Osteocyte (in vitro differentiated cells): ENCODE results near the gene RPRD1A. TPM values are rescaled to one million over a fixed set of nuclear protein-coding genes. Genes with fewer than 3 reads are reported as not detected.

Experiments
- DNase-seq: peaks from one replicate; pipeline ENCODE4 v3.0.0; 2021; ENCODE audit warnings: mixed read lengths; ENCODE audit not compliant: unreplicated experiment; ENCODE audit errors: extremely low spot score
- H3K27ac Mint-ChIP-seq: one replicate; pipeline ENCODE4 v1.8.0; 2021; ENCODE audit warnings: mild to moderate bottlenecking, mixed read lengths; ENCODE audit not compliant: unreplicated experiment
- H3K27me3 Mint-ChIP-seq: one replicate; pipeline ENCODE4 v1.8.0; 2021; ENCODE audit warnings: mixed read lengths; ENCODE audit not compliant: unreplicated experiment
- H3K36me3 Mint-ChIP-seq: one replicate; pipeline ENCODE4 v1.8.0; 2021; ENCODE audit warnings: mixed read lengths; ENCODE audit not compliant: unreplicated experiment
- H3K4me1 Mint-ChIP-seq: one replicate; pipeline ENCODE4 v1.8.0; 2021; ENCODE audit warnings: mixed read lengths; ENCODE audit not compliant: unreplicated experiment
- H3K4me3 Mint-ChIP-seq: one replicate; pipeline ENCODE4 v1.8.0; 2021; ENCODE audit warnings: mild to moderate bottlenecking, moderate library complexity, mixed read lengths; ENCODE audit not compliant: unreplicated experiment
- H3K9me3 Mint-ChIP-seq: one replicate; pipeline ENCODE4 v1.8.0; 2021; ENCODE audit warnings: mixed read lengths; ENCODE audit not compliant: unreplicated experiment
- CTCF ChIP-seq: fragments of 200-600 bp; sonication (generic); IDR thresholded peaks from 2 replicates; pipeline ENCODE4 v1.5.0; 2021; ENCODE audit warnings: antibody characterized with exemption, mild to moderate bottlenecking, moderate library complexity
- total RNA-seq: library from RNA; stranded (reverse); gene quantifications from 2 replicates; pipeline ENCODE4 v1.2.1, GENCODE V29; 2021

The RPRD1A gene
- total RNA-seq, 1 donor from 2014 or later = 41.9 TPM

- no peaks in the 10 kb centered on the region for H3K36me3 Mint-ChIP-seq
- no peak for TF ChIP-seq CTCF
- H3K9me3 Mint-ChIP-seq = peaks cover 6% of the 10 kb centered on the region
- no peaks in the 10 kb centered on the region for H3K4me1 Mint-ChIP-seq
- no peak overlapping the region for H3K27ac Mint-ChIP-seq
- DNase-seq = no peak
- H3K27me3 Mint-ChIP-seq = peaks cover 30% of the 10 kb centered on the region
- H3K4me3 Mint-ChIP-seq = no peak overlapping the region
Observed at GRCh38 chr18:35964319-35964718, 103.0 kb downstream of the RPRD1A start.

- peaks cover 38% of the 10 kb centered on the region for H3K27me3 Mint-ChIP-seq
- TF ChIP-seq CTCF = no peak
- no peak overlapping the region for H3K4me3 Mint-ChIP-seq
- H3K9me3 Mint-ChIP-seq = peaks cover 12% of the 10 kb centered on the region
- H3K27ac Mint-ChIP-seq = no peak overlapping the region
- H3K4me1 Mint-ChIP-seq = no peaks in the 10 kb centered on the region
- DNase-seq = no peak
- no peaks in the 10 kb centered on the region for H3K36me3 Mint-ChIP-seq
Observed at GRCh38 chr18:35962320-35962719, 105.0 kb downstream of the RPRD1A start.

- no peak for DNase-seq
- no peaks in the 10 kb centered on the region for H3K36me3 Mint-ChIP-seq
- H3K27ac Mint-ChIP-seq = no peak overlapping the region
- peaks cover 46% of the 10 kb centered on the region for H3K27me3 Mint-ChIP-seq
- peaks cover 17% of the 10 kb centered on the region for H3K9me3 Mint-ChIP-seq
- H3K4me1 Mint-ChIP-seq = no peaks in the 10 kb centered on the region
- no peak overlapping the region for H3K4me3 Mint-ChIP-seq
- TF ChIP-seq CTCF = no peak
Observed at GRCh38 chr18:35956226-35956625, 111.1 kb downstream of the RPRD1A start.

GRCh38 chr18:35953688-35954087 is 113.7 kb downstream of the RPRD1A start:
- Mint-ChIP-seq H3K27me3 (peaks cover 51% of the 10 kb centered on the region), H3K36me3 (no peaks in the 10 kb centered on the region), H3K27ac (no peak overlapping the region), H3K9me3 (peaks cover 6% of the 10 kb centered on the region), H3K4me3 (no peak overlapping the region), H3K4me1 (peaks cover 3% of the 10 kb centered on the region)
- DNase-seq = no peak
- TF ChIP-seq CTCF = no peak

GRCh38 chr18:35950628-35950982 is 116.8 kb downstream of the RPRD1A start:
- Mint-ChIP-seq H3K4me1 (peaks cover 3% of the 10 kb centered on the region), H3K27ac (no peak overlapping the region), H3K27me3 (peaks cover 38% of the 10 kb centered on the region), H3K4me3 (peak overlapping the region; percentile 79), H3K9me3 (peaks cover 6% of the 10 kb centered on the region), H3K36me3 (no peaks in the 10 kb centered on the region)
- DNase-seq = no peak
- TF ChIP-seq CTCF = no peak
